GM12875 (cell line): ENCODE data around the gene RNASE7.

Source experiments
- H3K4me3 ChIP-seq: one replicate; pipeline ENCODE4 v1.5.1; 2011; ENCODE audit warnings: low read depth, low read length, control low read depth
- CTCF ChIP-seq: IDR thresholded peaks from 2 replicates; pipeline ENCODE4 v1.5.1; 2011; ENCODE audit warnings: low read depth, mild to moderate bottlenecking, control low read depth, inconsistent platforms, low read length, moderate library complexity, borderline replicate concordance; ENCODE audit not compliant: insufficient read depth

RNASE7 gene

DNA sequence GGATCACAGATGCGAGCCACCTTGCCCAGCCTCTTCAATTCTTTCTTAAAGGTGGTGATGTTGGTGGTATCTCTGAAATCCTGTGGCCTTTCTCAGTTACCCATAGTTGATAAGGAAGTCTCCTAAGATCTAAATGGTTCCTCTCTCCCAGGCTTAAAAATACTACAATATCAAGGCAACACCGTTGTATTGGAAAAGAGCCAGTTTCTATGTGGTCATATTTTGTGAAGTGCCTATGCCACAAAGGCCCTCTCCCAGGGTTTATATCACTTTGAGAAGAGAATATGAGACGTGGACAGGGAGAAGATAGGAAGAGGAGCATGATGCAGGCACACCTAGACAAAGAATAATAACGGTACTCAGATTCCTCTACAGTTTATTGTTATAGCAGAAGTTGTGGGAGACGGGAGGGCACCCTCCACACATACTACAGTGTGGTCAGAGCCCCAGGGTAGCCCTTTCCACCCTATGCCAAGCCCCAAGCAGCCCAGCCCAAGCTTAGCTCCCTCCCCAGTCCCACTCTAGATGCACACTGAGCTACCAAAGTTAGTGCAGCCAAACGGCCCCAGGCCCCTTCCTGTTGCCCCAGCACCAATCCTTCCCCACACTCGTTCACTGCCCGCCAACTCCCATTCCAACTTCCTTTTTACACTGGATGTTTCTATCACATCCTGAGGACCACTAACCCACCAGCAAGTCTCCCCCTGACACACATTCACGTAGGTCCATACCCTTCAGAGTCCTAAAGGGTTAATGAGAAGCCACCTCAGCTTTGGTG, 25.6 kb upstream of the RNASE7 start:
- no peak for TF ChIP-seq CTCF

DNA sequence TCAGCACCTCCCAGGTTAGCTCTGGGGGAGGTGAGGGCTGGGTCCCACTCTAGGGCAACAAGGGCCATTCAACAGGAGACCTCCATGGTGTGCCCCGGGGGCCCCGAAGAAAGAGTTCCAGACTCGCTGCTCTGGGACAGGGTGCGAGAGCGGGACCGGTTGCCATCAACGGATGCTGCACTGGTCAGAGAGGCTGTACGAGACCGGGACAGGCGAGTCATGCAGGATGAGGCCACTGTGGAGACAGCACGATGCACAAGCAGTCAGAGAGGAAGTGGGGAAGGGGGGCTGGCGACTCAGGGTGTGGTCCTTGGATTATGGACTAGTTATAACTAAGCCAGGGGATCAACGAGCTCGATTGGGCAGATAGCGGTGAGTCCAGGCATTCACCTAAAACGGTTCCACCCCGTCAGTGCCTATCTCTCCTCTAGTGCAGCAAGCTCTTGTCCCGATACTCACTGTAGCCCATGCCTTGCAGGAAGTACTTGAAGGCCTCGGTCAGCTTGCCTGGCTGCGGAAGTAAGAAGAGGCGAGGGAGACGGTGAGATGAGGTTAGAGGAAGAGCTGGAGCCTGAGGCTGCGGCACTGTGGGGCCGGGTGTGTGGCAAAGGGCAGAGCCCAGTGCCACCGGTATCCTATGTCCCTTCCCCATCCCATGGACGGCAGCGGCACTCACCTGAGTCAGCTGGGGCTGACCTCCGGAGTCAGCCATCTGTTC, 24.5 kb upstream of the RNASE7 start:
- TF ChIP-seq CTCF: no peak
- H3K4me3 ChIP-seq: no peak overlapping the region

More for the DNA sequence above, 25.6 kb upstream of the RNASE7 start:
- H3K4me3 ChIP-seq: no peak overlapping the region

- no peak for TF ChIP-seq CTCF
Observed at GRCh38 chr14:21018286-21018685, 23.9 kb upstream of the RNASE7 start.

GRCh38 chr14:21018781-21019180, 23.4 kb upstream of the RNASE7 start:
- H3K4me3 ChIP-seq: no peak overlapping the region
- TF ChIP-seq CTCF: no peak

More at GRCh38 chr14:21018286-21018685, 23.9 kb upstream of the RNASE7 start:
- H3K4me3 ChIP-seq: no peak overlapping the region

- no peak for TF ChIP-seq CTCF
- H3K4me3 ChIP-seq: no peak overlapping the region
Observed at GRCh38 chr14:21019366-21019765, 22.8 kb upstream of the RNASE7 start.

GRCh38 chr14:21020977-21021545, 21.1 kb upstream of the RNASE7 start:
- TF ChIP-seq CTCF: no peak

GRCh38 chr14:21022686-21023085, 19.5 kb upstream of the RNASE7 start:
- no peak overlapping the region for H3K4me3 ChIP-seq
- TF ChIP-seq CTCF: no peak

More at GRCh38 chr14:21020977-21021545, 21.1 kb upstream of the RNASE7 start:
- H3K4me3 ChIP-seq: no peak overlapping the region
